T-cell (primary cell): ENCODE data around the gene DYSF. TPM values are rescaled to one million over a fixed set of nuclear protein-coding genes. Genes with fewer than 3 reads are reported as not detected.

ENCODE experiments used
- ATAC-seq, 4 experiments: fragments of 200-7000 bp in 3 of 4; fragments of 150-1000 bp in 1 of 4; cut with Tn5 transposase; replicated peaks in 1 of 4; 1 replicate in 3 of 4; 2 replicates in 1 of 4; pipeline ENCODE4 v1.10.0; 2021; ENCODE audit warnings: moderate library complexity in 3 of 4, mild to moderate bottlenecking in 2 of 4, moderate number of reproducible peaks in 1 of 4
- CTCF ChIA-PET, 2 donors: fragments of 300-600 bp; sonication (Branson Sonifier 250); formaldehyde crosslinking; loops; one replicate each; lab custom pipeline; 2022; ENCODE audit warnings: antibody characterized with exemption in 2 of 2; lab: Charles Lee
- POLR2A ChIA-PET, 2 donors: fragments of 300-600 bp; sonication (Branson Sonifier 250); formaldehyde crosslinking; loops; one replicate each; lab custom pipeline; 2022; ENCODE audit warnings: antibody characterized with exemption in 2 of 2; lab: Charles Lee
- DNase-seq, 35 experiments: peaks; one replicate each; pipeline versions ENCODE4 v3.0.0 to v3.0.0-alpha.2; 2013 to 2023
- H3K27ac ChIP-seq: one replicate; pipeline ENCODE4 v1.5.1; 2013; ENCODE audit warnings: low read length
- H3K27me3 ChIP-seq, 2 experiments: replicated peaks in 1 of 2; 1 replicate in 1 of 2; 2 replicates in 1 of 2; pipeline versions ENCODE4 v1.6.1 to v1.7.0; 2013; ENCODE audit warnings: low read length in 1 of 2, mixed read lengths in 1 of 2; ENCODE audit not compliant: control insufficient read depth in 2 of 2, insufficient read depth in 2 of 2; ENCODE audit errors: extremely low read depth in 1 of 2
- H3K36me3 ChIP-seq, 2 donors: 1 replicate in 1 of 2; 2 replicates in 1 of 2; pipeline versions ENCODE4 v1.6.1 to v1.7.0; 2013; ENCODE audit warnings: low read length in 1 of 2; ENCODE audit not compliant: control insufficient read depth in 2 of 2, insufficient read depth in 1 of 2; ENCODE audit errors: extremely low read depth in 1 of 2
- H3K4me1 ChIP-seq, 2 experiments: 1 replicate in 1 of 2; 2 replicates in 1 of 2; pipeline versions ENCODE4 v1.6.1 to v1.7.0; 2013; ENCODE audit warnings: low read length in 2 of 2, mixed read lengths in 1 of 2; ENCODE audit not compliant: insufficient read depth in 2 of 2, control insufficient read depth in 1 of 2; ENCODE audit errors: extremely low read depth in 1 of 2
- H3K4me3 ChIP-seq, 2 donors: 1 replicate in 1 of 2; 2 replicates in 1 of 2; pipeline versions ENCODE4 v1.5.1 to v1.7.0; 2013; ENCODE audit warnings: mild to moderate bottlenecking in 2 of 2, low read length in 1 of 2, moderate library complexity in 1 of 2; ENCODE audit not compliant: control insufficient read depth in 1 of 2; ENCODE audit errors: extremely low read depth in 1 of 2
- H3K9me3 ChIP-seq: 2 replicates; pipeline ENCODE4 v1.7.0; 2013
- H3K27ac Mint-ChIP-seq, 2 donors: one replicate each; pipeline ENCODE4 v1.8.0; 2020 to 2021; ENCODE audit warnings: mild to moderate bottlenecking in 2 of 2, mixed read lengths in 2 of 2
- H3K27me3 Mint-ChIP-seq, 2 donors: one replicate each; pipeline ENCODE4 v1.8.0; 2021 to 2022; ENCODE audit warnings: mixed read lengths in 2 of 2
- H3K36me3 Mint-ChIP-seq: one replicate; pipeline ENCODE4 v1.8.0; 2021; ENCODE audit warnings: mixed read lengths
- H3K4me1 Mint-ChIP-seq, 3 donors: one replicate each; pipeline ENCODE4 v1.8.0; 2020 to 2022; ENCODE audit warnings: mixed read lengths in 3 of 3, mild to moderate bottlenecking in 1 of 3
- H3K4me3 Mint-ChIP-seq, 3 donors: one replicate each; pipeline ENCODE4 v1.8.0; 2020 to 2022; ENCODE audit warnings: mild to moderate bottlenecking in 3 of 3, mixed read lengths in 3 of 3, moderate library complexity in 3 of 3
- H3K9me3 Mint-ChIP-seq, 3 donors: one replicate each; pipeline ENCODE4 v1.8.0; 2020 to 2022; ENCODE audit warnings: mixed read lengths in 3 of 3
- WGBS: methylation state at CpG from one replicate; pipeline ENCODE4 v1.1.5; 2013; ENCODE audit warnings: missing lambda C conversion rate; ENCODE audit not compliant: insufficient coverage; 5-methylcytosine and 5-hydroxymethylcytosine counted together
- total RNA-seq, 35 experiments: library from RNA in 6 of 35; stranded (reverse) in 6 of 35; fragments of 120-200 nt in 1 of 35; gene quantifications; one replicate each; pipeline versions ENCODE4 v1.2.1 to v1.2.4 and lab custom pipeline; 2013 to 2026

The DYSF gene
- total RNA-seq, 5 donors from 2014 or later (not counting 1 experiment from before 2014, with no cell fraction given): 0.56 to 3.4 (median 1.9) TPM

GRCh38 chr2:71704688-71705087 lies 251.3 kb downstream of the DYSF start:
- POLR2A ChIA-PET: no interaction called here
- no peak for ATAC-seq

GRCh38 chr2:71705171-71705960 lies 252.0 kb downstream of the DYSF start:
- H3K4me3 Mint-ChIP-seq: no peak overlapping the region
- Histone ChIP-seq H3K27ac (no peak overlapping the region), H3K4me1 (no peaks in the 10 kb centered on the region), H3K4me3 (no peak overlapping the region), H3K36me3 (no peaks in the 10 kb centered on the region), H3K27me3 (peaks cover 0 to 17% of the 10 kb centered on the region in 2 experiments), H3K9me3 (no peaks in the 10 kb centered on the region)
- ATAC-seq: no peak
- 85% methylated on average over 11 of the region's 19 CpGs for WGBS
- H3K9me3 Mint-ChIP-seq: no peaks in the 10 kb centered on the region
- no peak overlapping the region for H3K27ac Mint-ChIP-seq
- DNase-seq: no peak
- CTCF ChIA-PET: interaction anchor here in 1 of 2 donors (0.8 kb wide), 1 partner anchor 874 kb away, joined by 3 read pairs; no protein-coding TSS in a partner anchor
- POLR2A ChIA-PET: no interaction called here
- no peaks in the 10 kb centered on the region for H3K4me1 Mint-ChIP-seq
- no peaks in the 10 kb centered on the region for H3K36me3 Mint-ChIP-seq
- H3K27me3 Mint-ChIP-seq: peaks cover 2 to 4% of the 10 kb centered on the region in 2 donors

More at GRCh38 chr2:71704688-71705087, 251.3 kb downstream of the DYSF start:
- DNase-seq: no peak
- CTCF ChIA-PET: interaction anchor here in 1 of 2 donors (0.8 kb wide), 1 partner anchor 875 kb away, joined by 3 read pairs; no protein-coding TSS in a partner anchor
- Mint-ChIP-seq H3K36me3 (no peaks in the 10 kb centered on the region), H3K27me3 (peaks cover 2 to 4% of the 10 kb centered on the region in 2 donors), H3K4me3 (no peak overlapping the region), H3K9me3 (no peaks in the 10 kb centered on the region), H3K27ac (no peak overlapping the region), H3K4me1 (no peaks in the 10 kb centered on the region)
- Histone ChIP-seq H3K4me3 (no peak overlapping the region), H3K36me3 (no peaks in the 10 kb centered on the region), H3K9me3 (no peaks in the 10 kb centered on the region), H3K27me3 (peaks cover 0 to 20% of the 10 kb centered on the region in 2 experiments), H3K4me1 (no peaks in the 10 kb centered on the region), H3K27ac (no peak overlapping the region)
- 38% methylated on average over 4 of the region's 5 CpGs for WGBS

- Histone ChIP-seq H3K9me3 (no peaks in the 10 kb centered on the region), H3K4me3 (no peak overlapping the region), H3K4me1 (no peaks in the 10 kb centered on the region), H3K27me3 (peaks cover 0 to 17% of the 10 kb centered on the region in 2 experiments), H3K27ac (no peak overlapping the region), H3K36me3 (no peaks in the 10 kb centered on the region)
- H3K4me1 Mint-ChIP-seq: no peaks in the 10 kb centered on the region
- DNase-seq (no peak), ATAC-seq (no peak)
- no peaks in the 10 kb centered on the region for H3K9me3 Mint-ChIP-seq
- ChIA-PET POLR2A (no interaction called here), CTCF (no interaction called here)
- 66% methylated on average over 4 of the region's 4 CpGs for WGBS
- H3K4me3 Mint-ChIP-seq: no peak overlapping the region
- H3K36me3 Mint-ChIP-seq: no peaks in the 10 kb centered on the region
- H3K27ac Mint-ChIP-seq: no peak overlapping the region
- H3K27me3 Mint-ChIP-seq: peaks cover 4 to 7% of the 10 kb centered on the region in 2 donors
These were observed 252.8 kb downstream of the DYSF start for GRCh38 chr2:71706121-71706520.

- ATAC-seq: no peak
- POLR2A ChIA-PET: no interaction called here
These were observed 253.5 kb downstream of the DYSF start for GRCh38 chr2:71706836-71707235.

GRCh38 chr2:71710367-71711132 lies 257.2 kb downstream of the DYSF start:
- no peak overlapping the region for H3K4me3 Mint-ChIP-seq
- ATAC-seq: no peak
- Histone ChIP-seq H3K27me3 (peaks cover 0 to 18% of the 10 kb centered on the region in 2 experiments), H3K4me1 (no peaks in the 10 kb centered on the region), H3K27ac (no peak overlapping the region), H3K4me3 (no peak overlapping the region), H3K9me3 (no peaks in the 10 kb centered on the region), H3K36me3 (no peaks in the 10 kb centered on the region)
- no peaks in the 10 kb centered on the region for H3K4me1 Mint-ChIP-seq
- 78% methylated on average over 8 of the region's 10 CpGs for WGBS
- H3K27me3 Mint-ChIP-seq: peaks cover 0 to 12% of the 10 kb centered on the region in 2 donors
- H3K27ac Mint-ChIP-seq: no peak overlapping the region
- no peaks in the 10 kb centered on the region for H3K9me3 Mint-ChIP-seq
- ChIA-PET POLR2A (no interaction called here), CTCF (no interaction called here)
- DNase-seq: no peak
- H3K36me3 Mint-ChIP-seq: no peaks in the 10 kb centered on the region

More at GRCh38 chr2:71706836-71707235, 253.5 kb downstream of the DYSF start:
- no peaks in the 10 kb centered on the region for H3K9me3 Mint-ChIP-seq
- no peaks in the 10 kb centered on the region for H3K36me3 Mint-ChIP-seq
- Histone ChIP-seq H3K27me3 (peaks cover 0 to 20% of the 10 kb centered on the region in 2 experiments), H3K4me1 (no peaks in the 10 kb centered on the region), H3K9me3 (no peaks in the 10 kb centered on the region), H3K36me3 (no peaks in the 10 kb centered on the region), H3K4me3 (no peak overlapping the region), H3K27ac (no peak overlapping the region)
- peaks cover 4 to 13% of the 10 kb centered on the region in 2 donors for H3K27me3 Mint-ChIP-seq
- no peak overlapping the region for H3K4me3 Mint-ChIP-seq
- no peak for DNase-seq
- WGBS: 71% methylated on average over 2 of the region's 5 CpGs
- H3K27ac Mint-ChIP-seq: no peak overlapping the region
- no peaks in the 10 kb centered on the region for H3K4me1 Mint-ChIP-seq
- CTCF ChIA-PET: no interaction called here

GRCh38 chr2:71711133-71711855 lies 257.9 kb downstream of the DYSF start:
- POLR2A ChIA-PET: no interaction called here
- Mint-ChIP-seq H3K9me3 (no peaks in the 10 kb centered on the region), H3K36me3 (no peaks in the 10 kb centered on the region), H3K27me3 (peaks cover 0 to 12% of the 10 kb centered on the region in 2 donors), H3K27ac (no peak overlapping the region), H3K4me3 (no peak overlapping the region), H3K4me1 (no peaks in the 10 kb centered on the region)
- no peaks in the 10 kb centered on the region for H3K4me1 ChIP-seq
- CTCF ChIA-PET: no interaction called here
- ATAC-seq (no peak), DNase-seq (no peak)
- WGBS: 35% methylated on average over 3 of the region's 8 CpGs
- no peaks in the 10 kb centered on the region for H3K9me3 ChIP-seq
- no peak overlapping the region for H3K4me3 ChIP-seq
- H3K27ac ChIP-seq: no peak overlapping the region
- H3K36me3 ChIP-seq: no peaks in the 10 kb centered on the region
- H3K27me3 ChIP-seq: peaks cover 0 to 19% of the 10 kb centered on the region in 2 experiments
